HL-60 (cell line): ENCODE results near the gene SYNJ1.

Experiments used
- DNase-seq, 2 experiments: peaks; one replicate each; pipeline ENCODE4 v3.0.0-alpha.2; 2010 to 2020; ENCODE audit warnings: low read depth in 1 of 2, low spot score in 1 of 2
- H3K27ac ChIP-seq: fragments of 250-450 bp; sonication (Bioruptor Pico); replicated peaks from 2 replicates; pipeline ENCODE4 v1.5.1; 2020; ENCODE audit warnings: mild to moderate bottlenecking, moderate library complexity
- H3K27me3 ChIP-seq: fragments of 250-450 bp; sonication (Bioruptor Pico); 2 replicates; pipeline ENCODE4 v1.5.1; 2021; ENCODE audit warnings: mild to moderate bottlenecking, moderate library complexity; ENCODE audit not compliant: insufficient read depth, poor library complexity, severe bottlenecking
- H3K4me3 ChIP-seq: replicated peaks from 2 replicates; pipeline ENCODE4 v1.5.1; 2011; ENCODE audit warnings: mild to moderate bottlenecking, control low read depth, low read length; ENCODE audit not compliant: insufficient read depth
- GABPA ChIP-seq: IDR thresholded peaks from 2 replicates; pipeline ENCODE4 v1.6.1; 2012; ENCODE audit warnings: low read depth
- POLR2AphosphoS5 ChIP-seq: IDR thresholded peaks from 2 replicates; pipeline ENCODE4 v1.6.1; 2012; ENCODE audit warnings: low read depth
- SPI1 ChIP-seq: IDR thresholded peaks from 2 replicates; pipeline ENCODE4 v1.6.1; 2012; ENCODE audit warnings: low read depth, mild to moderate bottlenecking, borderline replicate concordance
- TF ChIP-seq, protein P1 (sequence below): IDR thresholded peaks from 2 replicates; pipeline ENCODE4 v1.6.1; 2012; ENCODE audit warnings: low read depth; ENCODE audit not compliant: insufficient replicate concordance
- TF ChIP-seq, protein P2 (sequence below): IDR thresholded peaks from one replicate; pipeline ENCODE4 v1.5.1; 2011; ENCODE audit warnings: low read length, control low read depth, inconsistent platforms; ENCODE audit not compliant: insufficient read depth

The SYNJ1 gene

DNA sequence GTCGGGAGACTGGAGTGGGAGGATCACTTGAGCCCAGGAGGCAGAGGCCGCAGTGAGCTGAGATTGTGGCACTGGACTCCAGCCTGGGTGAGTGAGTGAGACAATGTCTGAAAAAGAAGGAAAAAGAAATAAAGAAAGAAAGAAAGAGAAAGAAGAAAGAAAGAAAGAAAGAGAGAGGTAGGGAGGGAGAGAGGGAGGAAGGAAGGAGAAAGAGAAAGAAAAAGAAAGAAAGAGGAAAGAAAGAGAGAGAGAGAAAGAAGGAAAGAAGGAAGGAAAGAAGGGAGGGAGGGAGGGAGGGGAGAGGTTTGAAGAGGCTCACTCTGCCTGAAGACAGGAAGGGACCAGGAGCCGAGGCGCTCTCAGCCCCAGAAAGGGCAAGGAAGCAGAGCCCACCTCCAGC lies 137.7 kb downstream of the SYNJ1 start:
- DNase-seq = no peak
- Histone ChIP-seq H3K27ac (no peak overlapping the region), H3K4me3 (no peak overlapping the region), H3K27me3 (no peaks in the 10 kb centered on the region)
- TF ChIP-seq GABPA = no peak
- no peak for TF ChIP-seq SPI1
- TF ChIP-seq, protein P1, sequence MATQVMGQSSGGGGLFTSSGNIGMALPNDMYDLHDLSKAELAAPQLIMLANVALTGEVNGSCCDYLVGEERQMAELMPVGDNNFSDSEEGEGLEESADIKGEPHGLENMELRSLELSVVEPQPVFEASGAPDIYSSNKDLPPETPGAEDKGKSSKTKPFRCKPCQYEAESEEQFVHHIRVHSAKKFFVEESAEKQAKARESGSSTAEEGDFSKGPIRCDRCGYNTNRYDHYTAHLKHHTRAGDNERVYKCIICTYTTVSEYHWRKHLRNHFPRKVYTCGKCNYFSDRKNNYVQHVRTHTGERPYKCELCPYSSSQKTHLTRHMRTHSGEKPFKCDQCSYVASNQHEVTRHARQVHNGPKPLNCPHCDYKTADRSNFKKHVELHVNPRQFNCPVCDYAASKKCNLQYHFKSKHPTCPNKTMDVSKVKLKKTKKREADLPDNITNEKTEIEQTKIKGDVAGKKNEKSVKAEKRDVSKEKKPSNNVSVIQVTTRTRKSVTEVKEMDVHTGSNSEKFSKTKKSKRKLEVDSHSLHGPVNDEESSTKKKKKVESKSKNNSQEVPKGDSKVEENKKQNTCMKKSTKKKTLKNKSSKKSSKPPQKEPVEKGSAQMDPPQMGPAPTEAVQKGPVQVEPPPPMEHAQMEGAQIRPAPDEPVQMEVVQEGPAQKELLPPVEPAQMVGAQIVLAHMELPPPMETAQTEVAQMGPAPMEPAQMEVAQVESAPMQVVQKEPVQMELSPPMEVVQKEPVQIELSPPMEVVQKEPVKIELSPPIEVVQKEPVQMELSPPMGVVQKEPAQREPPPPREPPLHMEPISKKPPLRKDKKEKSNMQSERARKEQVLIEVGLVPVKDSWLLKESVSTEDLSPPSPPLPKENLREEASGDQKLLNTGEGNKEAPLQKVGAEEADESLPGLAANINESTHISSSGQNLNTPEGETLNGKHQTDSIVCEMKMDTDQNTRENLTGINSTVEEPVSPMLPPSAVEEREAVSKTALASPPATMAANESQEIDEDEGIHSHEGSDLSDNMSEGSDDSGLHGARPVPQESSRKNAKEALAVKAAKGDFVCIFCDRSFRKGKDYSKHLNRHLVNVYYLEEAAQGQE = no peak
- TF ChIP-seq, protein P2, sequence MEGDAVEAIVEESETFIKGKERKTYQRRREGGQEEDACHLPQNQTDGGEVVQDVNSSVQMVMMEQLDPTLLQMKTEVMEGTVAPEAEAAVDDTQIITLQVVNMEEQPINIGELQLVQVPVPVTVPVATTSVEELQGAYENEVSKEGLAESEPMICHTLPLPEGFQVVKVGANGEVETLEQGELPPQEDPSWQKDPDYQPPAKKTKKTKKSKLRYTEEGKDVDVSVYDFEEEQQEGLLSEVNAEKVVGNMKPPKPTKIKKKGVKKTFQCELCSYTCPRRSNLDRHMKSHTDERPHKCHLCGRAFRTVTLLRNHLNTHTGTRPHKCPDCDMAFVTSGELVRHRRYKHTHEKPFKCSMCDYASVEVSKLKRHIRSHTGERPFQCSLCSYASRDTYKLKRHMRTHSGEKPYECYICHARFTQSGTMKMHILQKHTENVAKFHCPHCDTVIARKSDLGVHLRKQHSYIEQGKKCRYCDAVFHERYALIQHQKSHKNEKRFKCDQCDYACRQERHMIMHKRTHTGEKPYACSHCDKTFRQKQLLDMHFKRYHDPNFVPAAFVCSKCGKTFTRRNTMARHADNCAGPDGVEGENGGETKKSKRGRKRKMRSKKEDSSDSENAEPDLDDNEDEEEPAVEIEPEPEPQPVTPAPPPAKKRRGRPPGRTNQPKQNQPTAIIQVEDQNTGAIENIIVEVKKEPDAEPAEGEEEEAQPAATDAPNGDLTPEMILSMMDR = no peak
- no peak for TF ChIP-seq POLR2AphosphoS5

DNA sequence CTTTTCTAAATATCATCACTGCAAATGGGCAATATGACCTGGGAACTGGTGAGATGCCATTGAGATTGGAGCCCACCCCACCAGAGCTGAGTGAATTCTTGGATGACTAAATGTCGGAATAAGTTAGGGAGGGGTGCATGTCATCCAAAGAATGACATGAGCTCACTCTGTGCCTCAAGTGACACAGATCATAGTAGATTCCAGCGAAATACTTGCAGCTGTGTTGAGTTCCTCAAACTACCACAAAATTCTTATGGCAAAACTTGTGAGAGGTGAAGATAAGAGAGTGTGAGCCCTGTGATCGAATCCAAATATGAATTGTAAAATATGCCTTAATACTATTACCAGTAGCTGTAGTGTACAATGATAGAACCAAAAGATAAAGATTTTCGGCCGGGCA lies 140.2 kb downstream of the SYNJ1 start:
- H3K27me3 ChIP-seq = no peaks in the 10 kb centered on the region
- DNase-seq = no peak
- no peak overlapping the region for H3K4me3 ChIP-seq
- no peak for TF ChIP-seq SPI1
- no peak for TF ChIP-seq POLR2AphosphoS5
- no peak for TF ChIP-seq GABPA
- TF ChIP-seq, protein P2 = no peak
- TF ChIP-seq, protein P1 = no peak
- no peak overlapping the region for H3K27ac ChIP-seq

DNA sequence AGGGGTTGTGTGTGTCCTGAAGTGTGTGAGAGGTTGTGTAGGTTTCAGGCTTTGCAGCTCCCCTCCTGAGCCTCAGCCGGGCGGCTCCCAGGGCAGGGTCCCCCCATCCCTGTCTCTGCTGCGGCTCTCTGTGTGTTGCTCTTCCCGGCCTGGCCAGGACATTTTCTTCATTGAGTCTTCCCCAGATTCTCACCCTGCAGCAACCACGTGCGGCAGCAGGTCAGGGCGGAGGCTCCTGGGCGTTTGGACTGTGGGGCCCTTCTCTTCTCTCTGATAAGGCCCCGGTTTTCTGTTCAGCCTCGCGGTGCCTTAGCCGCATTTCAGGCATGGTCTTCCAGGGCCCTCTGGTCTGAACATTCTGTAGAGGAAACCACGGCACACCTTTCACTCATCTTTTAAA lies 140.7 kb downstream of the SYNJ1 start:
- no peak for DNase-seq

More for the DNA sequence above, 140.7 kb downstream of the SYNJ1 start:
- Histone ChIP-seq H3K4me3 (no peak overlapping the region), H3K27me3 (no peaks in the 10 kb centered on the region), H3K27ac (no peak overlapping the region)
- TF ChIP-seq, protein P1 = no peak
- TF ChIP-seq, protein P2 = no peak
- TF ChIP-seq SPI1 = no peak
